GM12872 (cell line): ENCODE data around the gene WDR72.

Experiments used
- CTCF ChIP-seq: IDR thresholded peaks from 3 replicates; pipeline ENCODE4 v1.5.1; 2011; ENCODE audit warnings: low read depth, mild to moderate bottlenecking, low read length, moderate library complexity; ENCODE audit not compliant: insufficient read depth

Gene WDR72

GRCh38 chr15:53565721-53566120 is 193.7 kb downstream of the WDR72 start:
- TF ChIP-seq CTCF = no peak

GRCh38 chr15:53564647-53565046 is 194.8 kb downstream of the WDR72 start:
- TF ChIP-seq CTCF = no peak

GRCh38 chr15:53563627-53564026 is 195.8 kb downstream of the WDR72 start:
- no peak for TF ChIP-seq CTCF

- TF ChIP-seq CTCF = no peak
Measured at GRCh38 chr15:53559364-53560277, 199.8 kb downstream of the WDR72 start.

- no peak for TF ChIP-seq CTCF
Measured at GRCh38 chr15:53558384-53558783, 201.1 kb downstream of the WDR72 start.

GRCh38 chr15:53555226-53555625 is 204.2 kb downstream of the WDR72 start:
- no peak for TF ChIP-seq CTCF

GRCh38 chr15:53549697-53550305 is 209.7 kb downstream of the WDR72 start:
- TF ChIP-seq CTCF = no peak
